ENCODE measurements around the gene TACR1.

- TF ChIP-seq CTCF (IDR thresholded peaks at IDR 0.05; ENCODE audit: poor library complexity) (no peak), EZH2 (IDR thresholded peaks at IDR 0.05; ENCODE audit: borderline replicate concordance) (no peak)
Measured at GRCh38 chr2:75138528-75138927, 60.8 kb downstream of the TACR1 start.
